Central memory CD8-positive, alpha-beta T cell (primary cell): ENCODE measurements around the gene ECSCR.
"Not testable (repeated sequence)": the region's sequence is repeated elsewhere in the genome, so short reads cannot be mapped to it uniquely, and the experiment has no call there.

ENCODE experiments used
- ATAC-seq: fragments of 150-1000 bp; cut with Tn5 transposase; replicated peaks from 2 replicates; pipeline ENCODE4 v1.10.0; 2022; ENCODE audit warnings: mild to moderate bottlenecking, moderate FRiP score, moderate number of reproducible peaks; ENCODE audit not compliant: poor library complexity, severe bottlenecking; ENCODE audit errors: extremely low read depth
- DNase-seq, 2 donors: peaks; one replicate each; pipeline ENCODE4 v3.0.0; 2021; ENCODE audit warnings: low spot score in 2 of 2
- H3K27ac Mint-ChIP-seq: one replicate; pipeline ENCODE4 v1.8.0; 2022; ENCODE audit warnings: low read depth, mild to moderate bottlenecking, moderate library complexity, mixed read lengths
- H3K27me3 Mint-ChIP-seq: one replicate; pipeline ENCODE4 v1.8.0; 2022; ENCODE audit warnings: mixed read lengths
- H3K36me3 Mint-ChIP-seq: one replicate; pipeline ENCODE4 v1.8.0; 2022; ENCODE audit warnings: mild to moderate bottlenecking, moderate library complexity, mixed read lengths; ENCODE audit not compliant: insufficient read depth
- H3K4me1 Mint-ChIP-seq: one replicate; pipeline ENCODE4 v1.8.0; 2022; ENCODE audit warnings: mixed read lengths
- H3K4me3 Mint-ChIP-seq: one replicate; pipeline ENCODE4 v1.8.0; 2022; ENCODE audit warnings: mild to moderate bottlenecking, moderate library complexity, mixed read lengths
- H3K9me3 Mint-ChIP-seq: one replicate; pipeline ENCODE4 v1.8.0; 2022; ENCODE audit warnings: mixed read lengths

ECSCR gene

GRCh38 chr5:139410993-139411828 is 51.3 kb downstream of the ECSCR start:
- Mint-ChIP-seq H3K9me3 (no peaks in the 10 kb centered on the region), H3K36me3 (no peaks in the 10 kb centered on the region), H3K27ac (no peak overlapping the region), H3K4me3 (no peak overlapping the region), H3K4me1 (no peaks in the 10 kb centered on the region), H3K27me3 (no peaks in the 10 kb centered on the region)
- no peak for DNase-seq
- no peak for ATAC-seq

GRCh38 chr5:139410121-139410992 is 52.2 kb downstream of the ECSCR start:
- H3K4me1 Mint-ChIP-seq = no peaks in the 10 kb centered on the region
- H3K4me3 Mint-ChIP-seq = no peak overlapping the region
- DNase-seq = no peak
- ATAC-seq = no peak
- no peaks in the 10 kb centered on the region for H3K36me3 Mint-ChIP-seq
- no peak overlapping the region for H3K27ac Mint-ChIP-seq
- no peaks in the 10 kb centered on the region for H3K9me3 Mint-ChIP-seq
- no peaks in the 10 kb centered on the region for H3K27me3 Mint-ChIP-seq

DNA sequence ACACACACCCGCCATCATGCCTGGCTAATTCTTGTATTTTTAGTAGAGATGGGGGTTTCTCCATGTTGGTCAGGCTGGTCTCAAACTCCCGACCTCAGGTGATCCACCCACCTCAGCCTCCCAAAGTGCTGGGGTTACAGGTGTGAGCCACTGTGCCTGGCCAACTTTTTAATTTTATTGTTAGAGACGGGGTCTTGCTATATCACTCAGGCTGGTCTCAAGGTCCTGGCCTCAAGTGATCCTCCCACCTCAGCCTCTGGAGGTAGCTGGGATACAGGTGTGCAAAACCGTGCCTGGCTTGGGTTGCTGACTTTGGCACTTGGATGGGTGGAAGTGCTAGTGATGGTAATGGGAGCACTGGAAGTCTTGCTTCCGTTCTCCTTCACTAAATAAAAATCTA is 53.4 kb downstream of the ECSCR start:
- H3K27me3 Mint-ChIP-seq, H3K4me3 Mint-ChIP-seq, H3K4me1 Mint-ChIP-seq, H3K27ac Mint-ChIP-seq, H3K36me3 Mint-ChIP-seq, ATAC-seq, H3K9me3 Mint-ChIP-seq, DNase-seq: not testable (repeated sequence)

DNA sequence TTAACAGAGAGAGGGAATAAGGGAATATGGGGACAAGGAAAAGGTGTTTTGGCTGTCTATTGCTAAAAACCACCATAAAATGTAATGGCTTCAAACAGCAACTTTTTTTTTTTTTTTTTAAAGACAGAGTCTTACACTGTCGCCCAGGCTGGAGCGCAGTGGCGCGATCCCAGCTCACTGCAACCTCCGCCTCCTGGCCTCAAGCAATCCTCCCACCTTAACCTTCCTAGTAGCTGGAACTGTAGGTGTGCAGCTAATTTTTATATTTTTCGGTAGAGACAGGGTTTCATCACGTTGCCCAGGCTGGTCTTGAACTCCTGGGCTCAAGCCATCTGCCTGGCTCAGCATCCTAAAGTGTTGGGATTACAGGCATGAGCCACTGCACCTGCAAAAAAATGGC is 54.4 kb downstream of the ECSCR start:
- Mint-ChIP-seq H3K27me3 (no peaks in the 10 kb centered on the region), H3K36me3 (peaks cover 6% of the 10 kb centered on the region), H3K9me3 (no peaks in the 10 kb centered on the region), H3K4me3 (no peak overlapping the region), H3K4me1 (peaks cover 16% of the 10 kb centered on the region), H3K27ac (no peak overlapping the region)
- ATAC-seq (no peak), DNase-seq (no peak)

DNA sequence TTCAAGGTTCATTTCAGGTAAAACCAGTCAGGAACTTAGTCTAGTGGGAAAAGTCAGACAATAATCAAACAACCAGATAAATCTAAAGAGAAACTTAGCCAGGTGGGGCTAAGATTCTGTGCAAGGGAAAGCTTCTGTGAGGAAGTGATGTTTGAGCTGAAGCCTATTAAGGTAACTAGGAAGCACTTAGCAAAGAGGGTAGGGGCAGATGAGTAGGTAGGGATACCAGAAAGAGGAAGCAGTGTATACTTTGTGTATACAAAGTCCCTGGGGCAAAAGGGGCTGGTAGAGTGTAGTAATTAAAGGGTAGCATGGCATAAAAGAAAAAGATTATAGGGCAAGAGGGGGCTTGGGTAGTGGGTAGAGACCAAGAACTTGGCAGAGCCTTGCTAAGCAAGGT is 55.0 kb downstream of the ECSCR start:
- ATAC-seq = no peak
- Mint-ChIP-seq H3K27ac (peak overlapping the region; percentile 29), H3K9me3 (no peaks in the 10 kb centered on the region), H3K4me1 (peaks cover 23% of the 10 kb centered on the region), H3K27me3 (no peaks in the 10 kb centered on the region), H3K36me3 (peaks cover 6% of the 10 kb centered on the region), H3K4me3 (no peak overlapping the region)
- no peak for DNase-seq

DNA sequence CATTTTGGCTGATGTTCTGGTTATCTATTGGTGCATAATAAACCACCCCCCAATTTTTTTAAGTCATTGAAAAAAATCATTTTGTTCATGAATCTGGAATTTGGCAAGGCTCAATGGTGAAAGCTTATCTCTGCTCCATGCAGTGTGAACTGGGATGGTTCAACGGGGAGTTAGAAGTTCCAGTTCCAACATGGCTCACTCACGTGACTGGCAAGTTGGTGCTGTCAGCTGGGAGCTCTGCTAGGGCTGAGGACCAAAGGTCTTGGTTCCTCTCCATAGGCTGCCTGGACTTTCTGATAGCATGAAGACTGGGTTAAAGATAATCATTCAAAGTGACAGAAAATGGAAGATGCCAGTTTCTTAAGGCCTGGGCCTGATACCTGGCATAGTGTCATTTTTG is 55.6 kb downstream of the ECSCR start:
- H3K9me3 Mint-ChIP-seq = no peaks in the 10 kb centered on the region
- no peak overlapping the region for H3K27ac Mint-ChIP-seq
- no peak for ATAC-seq
- peaks cover 24% of the 10 kb centered on the region for H3K4me1 Mint-ChIP-seq
- peaks cover 6% of the 10 kb centered on the region for H3K36me3 Mint-ChIP-seq
- no peaks in the 10 kb centered on the region for H3K27me3 Mint-ChIP-seq
- no peak for DNase-seq
- no peak overlapping the region for H3K4me3 Mint-ChIP-seq

DNA sequence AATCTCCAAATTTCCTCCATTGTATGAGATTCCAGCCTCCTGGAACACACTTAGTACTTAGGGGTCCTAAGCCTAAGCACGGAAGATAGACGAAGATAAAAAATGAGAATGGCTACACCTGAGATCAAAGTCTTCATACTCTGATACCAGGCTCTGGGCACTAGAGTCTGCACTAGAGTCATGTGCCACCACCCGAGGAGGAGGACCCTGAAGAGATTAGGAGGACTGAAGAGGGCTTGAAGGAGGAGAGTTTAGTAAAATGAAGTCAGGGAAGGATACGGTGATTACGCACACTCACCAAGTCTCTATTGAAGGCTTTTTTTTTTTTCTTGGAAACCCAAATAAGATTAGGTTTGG is 58.1 kb downstream of the ECSCR start:
- Mint-ChIP-seq H3K4me3 (peak overlapping the region; percentile 81), H3K9me3 (no peaks in the 10 kb centered on the region), H3K36me3 (peaks cover 6% of the 10 kb centered on the region), H3K27ac (peak overlapping the region; percentile 86), H3K27me3 (no peaks in the 10 kb centered on the region), H3K4me1 (peaks cover 28% of the 10 kb centered on the region)
- DNase-seq = no peak
- ATAC-seq = no peak

GRCh38 chr5:139403787-139404483 is 58.6 kb downstream of the ECSCR start, which contains the start of gene SPATA24:
Gene SPATA24 (minus strand): TSS chr5:139404089. CDS start chr5:139404060, 29 bp downstream.
- Mint-ChIP-seq H3K4me3 (peak within 1 kb of the TSS; percentile 81), H3K27ac (peak within 1 kb of the TSS; percentile 87), H3K9me3 (no peaks in the 10 kb centered on the region), H3K27me3 (no peaks in the 10 kb centered on the region), H3K4me1 (peaks cover 33% of the 10 kb centered on the region), H3K36me3 (peaks cover 6% of the 10 kb centered on the region)
- peak; percentile 91 to 96 for DNase-seq
- peak; percentile 95 for ATAC-seq

DNA sequence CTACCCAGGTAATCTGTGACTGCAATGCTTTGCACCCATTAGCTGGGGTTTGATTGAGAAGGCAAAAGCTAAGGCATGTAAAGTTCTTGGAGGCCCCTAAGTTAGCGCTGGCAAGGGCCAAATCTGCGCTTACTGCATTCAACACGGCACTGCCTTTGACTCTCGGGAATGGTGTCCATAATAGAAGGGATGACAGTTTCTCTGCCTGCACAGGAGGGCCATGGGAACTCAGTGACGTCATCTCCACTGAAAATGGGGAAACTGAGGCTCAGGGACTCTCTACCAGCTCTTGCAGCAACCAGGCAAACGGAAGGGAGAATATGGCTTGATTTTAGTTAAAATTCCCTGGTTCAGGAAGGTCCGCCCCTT is 59.1 kb downstream of the ECSCR start:
- Mint-ChIP-seq H3K4me1 (peaks cover 33% of the 10 kb centered on the region), H3K27ac (peak overlapping the region; percentile 86), H3K4me3 (peak overlapping the region; percentile 81), H3K36me3 (peaks cover 6% of the 10 kb centered on the region), H3K27me3 (no peaks in the 10 kb centered on the region), H3K9me3 (no peaks in the 10 kb centered on the region)
- ATAC-seq (no peak), DNase-seq (no peak)

DNA sequence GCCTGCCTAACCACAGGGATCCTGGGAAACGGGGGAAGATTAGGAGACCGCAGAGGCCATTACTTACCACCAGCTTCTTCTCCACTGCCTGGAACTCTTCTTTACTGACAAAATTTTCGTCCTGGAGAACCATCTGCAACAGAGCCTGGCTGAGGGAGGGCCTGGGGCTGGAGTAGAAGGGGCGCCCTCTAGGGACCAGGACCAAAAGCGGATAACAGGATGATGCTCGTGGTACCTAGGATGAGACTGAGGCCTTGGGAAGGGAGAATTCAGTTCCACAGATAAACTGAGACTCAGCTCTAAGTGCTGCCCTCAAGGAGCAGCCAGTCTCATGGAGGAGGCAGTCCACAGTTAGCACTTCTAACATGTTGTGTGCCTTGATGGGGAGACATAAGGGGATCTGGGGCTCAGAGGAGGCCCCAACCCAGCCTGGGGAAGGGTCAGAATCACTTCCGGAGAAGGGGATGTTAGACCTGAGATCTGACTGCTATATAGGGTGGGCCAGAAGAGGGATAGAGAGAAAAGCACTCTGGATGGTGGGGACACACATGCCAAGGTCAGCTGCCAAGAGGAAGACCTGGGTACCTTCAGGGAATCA is 59.9 kb downstream of the ECSCR start:
- Mint-ChIP-seq H3K36me3 (peaks cover 6% of the 10 kb centered on the region), H3K27ac (peak overlapping the region; percentile 87), H3K27me3 (no peaks in the 10 kb centered on the region), H3K4me3 (peak overlapping the region; percentile 81), H3K4me1 (peaks cover 33% of the 10 kb centered on the region), H3K9me3 (no peaks in the 10 kb centered on the region)
- no peak for DNase-seq
- ATAC-seq = no peak

DNA sequence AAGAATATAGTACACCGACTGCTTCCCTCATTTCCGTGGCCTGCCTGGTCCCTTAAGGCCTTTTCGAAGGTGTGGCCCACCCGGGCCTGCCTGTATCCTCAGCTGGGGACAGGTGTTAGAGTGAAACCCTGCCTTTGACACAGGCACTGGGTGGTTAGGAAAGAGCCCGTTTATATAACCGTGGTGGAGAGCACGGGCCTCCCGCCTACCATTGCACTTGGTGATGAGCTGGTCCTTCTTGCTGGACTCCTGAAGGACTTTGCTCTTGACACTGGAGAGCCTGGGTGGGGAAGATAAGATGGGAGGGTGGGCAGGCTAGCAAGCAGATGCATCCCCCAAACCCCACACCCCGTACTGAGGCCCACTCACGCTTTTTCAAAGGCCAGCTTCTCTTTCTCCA is 61.0 kb downstream of the ECSCR start:
- no peak for ATAC-seq
- H3K4me3 Mint-ChIP-seq = no peak overlapping the region
- H3K27me3 Mint-ChIP-seq = no peaks in the 10 kb centered on the region
- H3K9me3 Mint-ChIP-seq = no peaks in the 10 kb centered on the region
- H3K36me3 Mint-ChIP-seq = peaks cover 6% of the 10 kb centered on the region
- DNase-seq = no peak
- H3K4me1 Mint-ChIP-seq = peaks cover 33% of the 10 kb centered on the region
- no peak overlapping the region for H3K27ac Mint-ChIP-seq

DNA sequence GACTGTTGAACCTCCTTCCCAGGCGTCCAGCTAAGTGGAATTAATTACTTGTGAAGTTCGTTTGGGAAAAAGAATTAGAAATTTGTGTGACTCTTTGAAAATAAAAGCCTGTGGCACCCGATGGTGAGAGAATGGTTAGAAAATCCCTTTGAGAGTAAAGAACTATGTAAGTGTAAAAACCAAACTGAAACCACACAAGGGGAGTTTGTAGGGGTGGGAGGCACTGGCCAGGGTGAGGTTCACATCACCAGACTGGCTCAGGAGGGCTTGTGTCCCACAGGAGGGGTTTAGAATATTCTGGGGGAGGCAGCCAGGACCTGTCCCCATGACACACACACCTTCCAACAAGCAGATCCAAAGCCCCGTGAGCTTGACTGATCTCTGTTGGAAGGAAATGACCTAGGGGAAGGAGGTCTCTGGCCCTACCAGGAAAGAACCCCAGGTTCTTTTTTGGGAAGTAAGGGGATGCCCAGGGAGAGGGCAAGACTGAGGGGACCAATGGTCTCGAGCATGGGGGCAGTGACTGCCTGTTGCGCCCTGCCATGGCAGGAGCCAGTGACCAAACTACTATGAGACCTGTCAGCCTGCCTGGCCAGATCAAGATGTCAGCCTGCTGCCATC is 62.9 kb downstream of the ECSCR start:
- no peak overlapping the region for H3K4me3 Mint-ChIP-seq
- peaks cover 31% of the 10 kb centered on the region for H3K4me1 Mint-ChIP-seq
- no peak overlapping the region for H3K27ac Mint-ChIP-seq
- H3K36me3 Mint-ChIP-seq = peaks cover 6% of the 10 kb centered on the region
- no peaks in the 10 kb centered on the region for H3K27me3 Mint-ChIP-seq
- H3K9me3 Mint-ChIP-seq = no peaks in the 10 kb centered on the region
- DNase-seq (no peak), ATAC-seq (no peak)
